NCI-H146 (cell line): ENCODE measurements around the gene ARID3A.

ENCODE experiments used
- DNase-seq: peaks from one replicate; lab custom pipeline; 2025; lab: John Stamatoyannopoulos, UW

ARID3A gene

DNA sequence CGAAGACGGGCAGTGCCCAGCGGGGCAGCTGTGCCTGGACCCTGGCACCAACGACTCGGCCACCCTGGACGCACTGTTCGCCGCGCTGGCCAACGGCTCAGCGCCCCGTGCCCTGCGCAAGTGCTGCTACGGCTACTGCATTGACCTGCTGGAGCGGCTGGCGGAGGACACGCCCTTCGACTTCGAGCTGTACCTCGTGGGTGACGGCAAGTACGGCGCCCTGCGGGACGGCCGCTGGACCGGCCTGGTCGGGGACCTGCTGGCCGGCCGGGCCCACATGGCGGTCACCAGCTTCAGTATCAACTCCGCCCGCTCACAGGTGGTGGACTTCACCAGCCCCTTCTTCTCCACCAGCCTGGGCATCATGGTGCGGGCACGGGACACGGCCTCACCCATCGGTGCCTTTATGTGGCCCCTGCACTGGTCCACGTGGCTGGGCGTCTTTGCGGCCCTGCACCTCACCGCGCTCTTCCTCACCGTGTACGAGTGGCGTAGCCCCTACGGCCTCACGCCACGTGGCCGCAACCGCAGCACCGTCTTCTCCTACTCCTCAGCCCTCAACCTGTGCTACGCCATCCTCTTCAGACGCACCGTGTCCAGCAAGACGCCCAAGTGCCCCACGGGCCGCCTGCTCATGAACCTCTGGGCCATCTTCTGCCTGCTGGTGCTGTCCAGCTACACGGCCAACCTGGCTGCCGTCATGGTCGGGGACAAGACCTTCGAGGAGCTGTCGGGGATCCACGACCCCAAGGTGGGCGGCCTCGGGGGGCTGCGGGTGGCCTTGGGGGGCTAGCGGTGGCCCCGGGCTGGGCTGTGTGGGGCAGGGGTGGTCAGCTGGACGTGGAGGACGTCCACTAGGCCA, 79.2 kb downstream of the ARID3A start:
- DNase-seq: no peak

DNA sequence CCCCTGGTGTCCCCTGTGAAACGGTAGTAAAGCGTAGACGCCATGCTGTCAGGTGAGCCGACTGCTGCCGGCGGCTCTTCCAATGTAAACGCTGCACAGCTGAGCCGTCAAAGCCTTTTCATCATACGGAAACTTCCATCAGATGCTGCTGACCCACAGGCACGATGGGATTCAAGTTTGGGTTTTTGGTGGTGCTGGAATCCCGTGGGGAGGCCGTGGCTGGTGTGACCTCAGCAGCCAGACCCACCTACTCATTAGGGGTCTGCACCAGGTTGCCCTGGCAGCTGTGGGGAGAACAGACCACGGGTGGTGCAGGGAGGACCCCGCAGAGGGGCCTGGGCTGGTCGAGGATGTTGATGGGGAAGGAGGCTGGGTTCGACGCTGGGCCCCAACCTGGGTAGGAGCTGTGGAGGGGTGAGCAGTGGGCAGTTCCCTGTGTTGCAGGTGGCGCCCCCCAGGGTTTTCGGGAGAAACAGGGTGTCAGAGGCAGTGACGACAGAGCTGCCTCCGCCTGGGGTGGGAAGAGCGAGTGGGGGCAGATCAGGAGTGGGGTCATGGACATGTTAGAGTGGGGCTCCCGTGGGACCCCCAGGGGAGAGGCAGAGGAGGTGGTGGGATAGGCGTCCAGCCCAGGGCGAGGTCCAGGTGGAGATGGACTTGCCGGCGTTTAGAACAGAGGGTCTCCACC, 81.0 kb downstream of the ARID3A start:
- no peak for DNase-seq

DNA sequence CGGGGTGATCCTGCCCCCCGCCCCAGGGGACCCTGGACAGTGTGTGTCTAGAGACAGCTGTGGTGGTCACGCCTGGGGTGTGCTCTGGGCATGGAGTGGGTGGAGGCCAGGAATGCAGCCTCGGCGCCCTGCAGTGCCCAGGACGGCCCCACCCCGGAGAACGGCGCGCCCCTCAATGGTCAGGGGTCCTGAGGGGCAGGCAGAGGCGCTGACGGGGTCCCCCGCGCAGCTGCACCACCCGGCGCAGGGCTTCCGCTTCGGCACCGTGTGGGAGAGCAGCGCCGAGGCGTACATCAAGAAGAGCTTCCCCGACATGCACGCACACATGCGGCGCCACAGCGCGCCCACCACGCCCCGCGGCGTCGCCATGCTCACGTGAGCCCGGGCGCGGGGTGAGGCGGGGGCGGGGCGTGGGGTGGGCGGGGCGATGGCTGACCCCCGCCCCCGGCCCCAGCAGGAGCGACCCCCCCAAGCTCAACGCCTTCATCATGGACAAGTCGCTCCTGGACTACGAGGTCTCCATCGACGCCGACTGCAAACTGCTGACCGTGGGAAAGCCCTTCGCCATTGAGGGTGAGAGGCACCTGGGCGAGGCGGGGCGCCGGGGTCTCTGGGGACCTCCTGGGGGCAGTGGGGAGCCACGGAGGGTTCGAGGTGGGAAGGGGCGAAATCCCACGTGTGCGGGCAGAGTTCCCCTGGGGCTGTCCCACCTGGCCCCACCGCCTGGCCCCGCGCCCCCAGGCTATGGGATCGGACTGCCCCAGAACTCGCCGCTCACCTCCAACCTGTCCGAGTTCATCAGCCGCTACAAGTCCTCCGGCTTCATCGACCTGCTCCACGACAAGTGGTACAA, 81.8 kb downstream of the ARID3A start:
- DNase-seq: no peak

GRCh38 chr19:1008268-1009040, 82.6 kb downstream of the ARID3A start:
- no peak for DNase-seq

DNA sequence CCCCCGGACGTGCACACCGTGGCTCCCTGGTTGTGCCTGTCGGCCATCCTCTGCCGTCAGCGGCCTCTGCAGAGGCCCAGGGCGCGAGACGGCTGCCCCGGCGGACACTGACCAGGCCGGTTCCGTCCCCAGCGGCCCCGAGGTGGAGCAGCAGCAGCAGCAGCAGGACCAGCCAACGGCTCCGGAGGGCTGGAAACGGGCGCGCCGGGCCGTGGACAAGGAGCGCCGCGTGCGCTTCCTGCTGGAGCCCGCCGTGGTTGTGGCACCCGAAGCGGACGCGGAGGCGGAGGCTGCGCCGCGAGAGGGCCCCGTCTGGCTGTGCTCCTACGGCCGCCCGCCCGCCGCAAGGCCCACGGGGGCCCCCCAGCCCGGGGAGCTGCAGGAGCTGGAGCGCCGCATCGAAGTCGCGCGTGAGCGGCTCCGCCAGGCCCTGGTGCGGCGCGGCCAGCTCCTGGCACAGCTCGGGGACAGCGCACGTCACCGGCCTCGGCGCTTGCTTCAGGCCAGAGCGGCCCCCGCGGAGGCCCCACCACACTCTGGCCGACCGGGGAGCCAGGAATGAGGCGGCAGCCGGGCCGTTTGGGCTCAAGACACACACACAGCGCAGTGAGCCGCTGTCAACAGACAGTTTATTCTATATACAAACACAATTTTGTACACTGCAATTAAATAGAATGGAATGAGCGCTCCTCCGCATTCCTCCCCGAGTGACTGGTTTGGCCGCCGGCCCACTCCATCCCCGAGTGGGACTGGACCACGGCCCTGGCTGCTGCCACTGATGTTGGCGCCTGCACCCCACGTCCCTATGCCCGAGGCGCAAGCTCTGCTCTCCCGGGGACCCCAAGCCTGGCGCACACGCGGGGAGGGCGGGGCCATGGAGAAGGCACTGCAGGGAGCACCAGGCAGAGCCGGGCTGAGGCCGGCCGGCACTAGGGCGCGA, 83.5 kb downstream of the ARID3A start:
- no peak for DNase-seq

DNA sequence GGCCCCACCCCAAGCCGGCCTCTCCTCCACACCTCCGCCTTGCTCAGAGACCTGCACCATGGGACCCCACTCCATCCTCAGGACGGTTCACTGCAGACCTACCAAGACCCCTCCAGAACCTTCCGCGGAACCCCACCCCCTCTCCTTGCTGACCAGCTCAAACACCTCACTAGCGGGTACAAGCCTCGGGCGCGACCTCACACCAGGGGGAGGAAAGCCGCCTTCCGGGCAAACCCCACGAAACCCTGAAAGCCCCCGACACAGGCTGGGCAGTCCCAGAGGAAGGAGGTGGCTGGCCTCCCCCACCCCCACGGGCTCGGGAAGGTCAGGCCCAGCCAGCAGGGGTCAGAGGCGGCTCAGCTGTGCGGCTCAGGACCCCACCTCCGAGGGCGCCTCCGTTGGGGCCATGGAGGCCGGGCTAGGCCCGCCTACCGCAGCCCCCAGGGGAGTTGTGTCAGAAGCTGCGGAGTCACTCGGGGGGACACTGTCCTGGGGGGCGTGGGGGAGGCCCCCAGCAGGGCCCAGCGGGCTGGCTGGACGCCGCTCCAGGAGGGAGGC, 84.2 kb downstream of the ARID3A start:
- DNase-seq: no peak

- DNase-seq: no peak
These were observed 85.0 kb downstream of the ARID3A start for GRCh38 chr19:1010586-1011510.

DNA sequence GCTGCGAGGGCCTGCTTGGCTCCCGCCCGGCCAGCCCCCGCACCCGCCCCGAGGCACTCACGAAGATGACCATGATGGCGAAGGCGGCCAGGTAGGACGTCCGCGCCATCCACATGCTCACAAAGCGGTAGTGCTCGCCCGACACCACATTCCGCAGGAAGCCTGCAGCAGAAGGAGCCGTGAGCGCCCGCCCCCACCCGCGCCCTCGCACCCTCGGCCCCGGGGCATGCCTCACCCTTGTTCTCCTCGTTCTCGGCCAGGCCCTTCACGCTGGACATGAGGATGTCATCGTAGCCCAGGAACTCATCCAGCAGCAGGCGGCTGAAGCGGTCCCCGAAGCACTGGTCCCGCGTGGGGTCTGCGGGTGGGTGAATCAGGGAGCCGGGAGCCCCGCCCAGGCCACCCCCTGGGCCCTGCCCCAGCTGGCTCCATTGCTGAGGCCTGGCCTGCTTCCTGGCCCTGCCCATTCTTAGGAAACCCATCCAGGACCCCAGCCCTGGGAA, 86.0 kb downstream of the ARID3A start:
- no peak for DNase-seq

- no peak for DNase-seq
These were observed 86.5 kb downstream of the ARID3A start for GRCh38 chr19:1012334-1012733.

DNA sequence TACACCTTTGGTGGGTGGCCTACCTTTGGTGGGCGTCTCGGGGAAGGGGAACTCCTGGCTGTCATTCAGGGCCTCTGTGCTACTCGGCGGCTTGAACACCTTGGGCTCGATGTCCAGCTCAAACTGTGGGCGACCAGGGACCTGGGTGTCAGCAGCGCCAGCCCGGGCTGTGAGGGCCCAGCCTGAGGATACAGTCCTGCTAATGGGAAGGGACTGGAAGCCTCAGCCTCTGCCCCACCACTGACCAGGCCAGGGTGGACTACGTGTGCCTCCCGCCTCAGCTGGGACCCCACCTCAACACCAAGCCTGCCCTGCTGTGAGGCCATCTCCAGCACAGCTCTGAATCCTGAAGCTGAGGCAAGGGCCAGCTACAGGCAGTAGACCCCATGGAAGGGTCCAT, 87.4 kb downstream of the ARID3A start:
- DNase-seq: no peak

DNA sequence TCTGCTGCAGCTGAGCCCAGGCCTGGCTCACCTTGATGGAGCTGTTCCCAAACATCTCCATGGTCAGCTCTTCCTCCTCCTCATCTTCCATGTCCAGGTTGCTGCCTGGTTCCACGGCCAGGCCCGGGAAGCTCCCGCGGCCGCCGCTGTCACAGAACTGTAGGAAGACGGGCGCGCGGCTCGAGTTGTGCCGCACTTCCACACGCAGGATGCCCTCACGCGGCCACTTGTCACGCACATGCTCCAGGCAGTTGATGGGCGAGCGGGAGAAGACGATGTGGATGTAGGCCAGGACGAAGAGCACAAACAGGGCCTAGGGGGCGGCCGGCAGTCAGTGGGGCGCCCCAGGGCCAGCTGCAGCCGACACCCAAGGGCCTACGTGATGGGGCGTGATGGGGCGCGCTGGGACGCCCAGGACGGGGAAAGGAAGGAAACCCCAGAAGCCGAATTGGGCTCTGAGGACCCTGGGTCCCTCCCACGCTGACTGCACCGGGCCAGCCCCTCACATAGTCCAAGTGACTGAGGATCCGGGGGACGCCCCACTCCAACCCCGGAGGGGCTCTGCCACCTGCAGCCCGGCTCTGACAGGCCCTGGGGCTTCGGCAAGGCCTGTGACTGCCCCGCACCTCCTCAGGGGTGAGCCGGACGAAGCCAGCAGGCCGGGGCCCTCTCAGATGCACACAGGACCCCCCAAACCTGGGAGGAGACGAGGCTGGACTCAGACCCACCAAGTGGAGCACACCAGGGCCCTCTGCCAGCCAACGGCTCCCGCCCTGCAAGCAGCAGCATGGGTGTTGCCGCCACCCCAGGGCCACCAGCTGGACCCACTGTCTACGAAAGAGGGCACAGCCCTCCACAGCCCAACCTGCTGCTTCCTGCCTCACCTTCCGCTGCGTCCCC, 88.6 kb downstream of the ARID3A start:
- no peak for DNase-seq

DNA sequence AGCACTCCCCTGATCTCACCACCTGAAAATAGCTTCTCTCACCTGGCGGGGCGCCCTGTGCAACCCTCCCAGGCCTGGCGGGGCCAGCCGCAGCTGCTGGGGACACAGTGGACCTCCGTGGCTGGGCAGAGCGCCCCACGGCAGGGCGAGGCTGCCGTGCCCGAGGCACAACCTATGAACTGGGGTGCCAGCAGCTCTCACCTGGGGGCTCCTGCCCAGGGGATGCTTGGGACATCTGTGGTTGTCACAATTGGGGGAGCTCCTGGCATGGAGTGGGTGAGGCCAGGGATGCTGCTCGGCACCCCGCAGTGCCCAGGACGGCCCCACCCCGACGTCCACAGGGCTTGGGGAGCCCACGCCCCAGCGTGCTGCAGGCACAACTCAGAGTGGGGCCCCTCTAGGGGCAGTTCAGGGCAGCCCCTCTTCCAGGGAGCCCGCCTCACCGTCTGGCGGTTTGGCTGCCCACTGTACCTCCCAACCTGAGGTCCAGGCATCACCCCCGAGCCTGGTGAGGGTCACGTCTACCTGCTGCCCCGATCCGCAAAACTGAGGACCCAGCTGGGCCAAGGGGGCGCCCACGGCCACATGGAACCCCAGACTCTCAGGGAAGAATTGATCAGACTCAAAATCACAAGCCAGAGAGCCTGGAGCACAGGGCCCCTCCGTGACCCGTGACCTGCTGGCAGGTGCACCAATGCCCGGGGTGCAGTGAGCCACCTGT, 89.4 kb downstream of the ARID3A start:
- no peak for DNase-seq

DNA sequence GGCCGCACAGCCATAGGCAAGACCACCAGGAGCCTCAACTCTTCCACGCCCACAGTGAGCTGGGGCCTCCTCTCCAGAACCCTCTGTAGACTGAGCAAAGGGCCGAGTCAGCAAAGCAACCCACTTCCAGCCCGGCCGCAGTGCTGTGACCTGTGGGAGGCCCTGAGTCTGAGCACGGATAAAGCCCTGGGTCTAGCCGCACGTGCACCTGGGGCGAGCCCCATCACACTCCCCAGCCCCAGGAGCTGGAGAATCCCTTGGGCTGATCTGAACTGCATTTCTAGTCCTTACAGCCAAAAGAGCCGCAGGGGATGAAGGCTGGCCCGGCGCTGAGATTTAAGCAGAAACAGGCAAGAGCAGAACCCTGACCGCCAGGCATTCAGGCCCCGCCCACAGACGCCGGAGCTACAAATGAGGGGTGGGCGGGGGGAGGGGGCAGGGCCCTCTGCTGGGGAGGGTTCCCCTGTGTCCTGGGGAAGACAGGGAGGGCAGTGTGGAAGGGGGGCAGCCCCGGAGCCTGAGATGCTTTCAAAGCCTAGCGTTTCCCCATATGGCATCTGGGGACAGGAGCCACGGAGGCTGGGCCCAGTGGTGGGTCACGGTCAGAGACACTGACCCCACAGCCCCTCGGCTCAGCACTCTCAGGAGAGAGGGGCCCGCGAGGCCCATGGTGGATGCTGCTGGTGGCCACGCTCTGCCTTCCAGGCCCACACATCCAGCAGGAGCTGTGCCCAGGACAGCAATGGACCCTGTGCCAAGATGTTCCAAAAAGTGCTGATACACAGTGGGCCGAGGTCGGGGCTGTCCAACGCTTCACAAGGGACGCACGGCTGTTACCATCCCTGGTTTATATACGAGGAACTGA, 90.2 kb downstream of the ARID3A start:
- DNase-seq: no peak

- no peak for DNase-seq
These were observed 90.8 kb downstream of the ARID3A start for GRCh38 chr19:1016647-1017114.

- no peak for DNase-seq
These were observed 91.5 kb downstream of the ARID3A start for GRCh38 chr19:1017115-1017905.
